Measurements from ENCODE around the gene TTC23.

DNA sequence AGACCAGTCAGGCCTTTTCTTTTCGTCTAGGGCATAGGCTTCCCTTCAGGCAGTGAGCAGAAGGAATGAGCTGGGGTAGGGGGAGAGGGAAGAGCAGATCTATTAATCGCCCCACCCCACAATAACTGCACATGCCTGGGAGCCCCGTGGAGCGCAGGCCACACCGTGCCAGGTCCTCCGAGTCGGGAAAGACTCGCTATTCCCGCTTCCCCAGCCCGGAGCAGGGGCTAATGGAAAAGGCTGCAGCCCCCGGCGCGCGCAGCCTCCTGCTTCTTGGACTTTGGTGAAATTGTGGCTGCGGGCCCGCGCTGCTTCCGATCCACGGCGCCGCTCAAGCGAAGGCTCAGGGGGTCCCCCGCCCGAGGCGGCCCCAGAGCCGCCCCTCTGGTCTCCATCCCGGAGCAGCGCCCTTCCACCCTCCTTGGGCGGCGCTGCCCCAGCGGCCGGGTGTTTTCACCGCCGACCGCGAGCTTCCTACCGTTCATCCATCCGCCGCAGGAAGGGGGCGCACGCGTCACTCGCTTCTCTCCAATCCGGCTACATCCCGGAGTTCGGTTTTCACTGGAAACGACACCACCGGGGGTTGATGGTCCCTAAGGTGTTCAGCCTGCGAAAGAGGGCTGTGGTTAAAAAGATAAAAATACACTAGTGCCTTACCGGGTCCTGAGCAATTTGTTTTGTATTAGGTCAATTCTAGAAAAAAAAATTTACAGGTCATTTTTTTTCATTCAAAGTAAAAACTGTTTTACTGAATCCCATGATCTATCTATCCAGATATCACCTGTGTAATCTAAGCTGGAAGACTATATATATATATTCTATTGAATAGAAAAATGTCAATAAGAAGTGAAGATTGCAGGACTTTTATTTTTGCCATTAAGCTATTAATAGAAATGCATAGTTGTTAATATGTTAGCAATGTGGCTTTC lies 148.9 kb downstream of the TTC23 start:
- TF ChIP-seq EZH2 (IDR thresholded peaks at IDR 0.05) (no peak), POLR2AphosphoS5 (IDR thresholded peaks at IDR 0.05; ENCODE audit: borderline replicate concordance, low read depth, low read length) (no peak)
